Measurements from ENCODE around the gene USP32. TPM values are rescaled to one million over a fixed set of nuclear protein-coding genes. Genes with fewer than 3 reads are reported as not detected.

USP32 gene
- total RNA-seq, 1 experiment from 2014 or later, result 32.3 TPM

GRCh38 chr17:60392845-60393702 is 1.1 kb upstream of the USP32 start:
- no peak for TF ChIP-seq EZH2 (IDR thresholded peaks at IDR 0.05; ENCODE audit: low read depth)
- Histone ChIP-seq H3K4me2 (peak overlapping the region; percentile 97), H4K20me1 (ENCODE audit: insufficient read depth) (peaks cover 6% of the 10 kb centered on the region; the same call in 1 of the 2 replicates), H3K9me2 (ENCODE audit: insufficient read depth) (no peaks in the 10 kb centered on the region), H3F3A (ENCODE audit: insufficient read depth, low read depth) (peaks cover 40% of the 10 kb centered on the region), H3K27ac (peak overlapping the region; percentile 79), H3K27me3 (ENCODE audit: insufficient read depth, low read depth) (no peaks in the 10 kb centered on the region), H3K4me1 (replicated peaks; ENCODE audit: insufficient read depth) (peaks cover 28% of the 10 kb centered on the region), H3K36me3 (ENCODE audit: low read depth) (no peaks in the 10 kb centered on the region), H3K9me3 (ENCODE audit: insufficient read depth, low read depth) (no peaks in the 10 kb centered on the region), H3K79me2 (ENCODE audit: low read depth) (peaks cover 36% of the 10 kb centered on the region), H2AFZ (peak overlapping the region; percentile 86), H3K4me3 (peak overlapping the region; percentile 88)
- ChIA-PET POLR2A (ENCODE audit: unreplicated experiment) (no interaction called here), CTCF (no interaction called here)
- TSS peak; percentile 97 for BruUV-seq (replicated peaks)
- intact Hi-C loops (cut with micrococcal nuclease; ENCODE audit: unreplicated experiment), result loop anchor here (2.0 kb wide), 1 partner anchor 208 kb away; the partner anchor contains the start of gene PPM1D
- DNase-seq, result peak in 1 of 2 experiments; percentile 19

GRCh38 chr17:60391471-60392041 is 377 bp downstream of the USP32 start:
- H3K9me2 ChIP-seq (ENCODE audit: insufficient read depth), result no peaks in the 10 kb centered on the region
- peaks cover 51% of the 10 kb centered on the region for H3K79me2 ChIP-seq (ENCODE audit: low read depth)
- H3K4me2 ChIP-seq, result peak overlapping the region; percentile 97
- H2AFZ ChIP-seq, result peak overlapping the region; percentile 85
- H3K36me3 ChIP-seq (ENCODE audit: low read depth), result no peaks in the 10 kb centered on the region
- ChIA-PET CTCF (interaction anchor here (0.7 kb wide), 2 partner anchors 139 to 1017 kb away, joined by 3 read pairs; no protein-coding TSS in a partner anchor), POLR2A (ENCODE audit: unreplicated experiment) (interaction anchor here (0.6 to 0.9 kb wide), 5 partner anchors 20 to 1189 kb away, joined by 4 to 19 read pairs (median 9); partner anchors contain the start of genes PPM1D and RNFT1)
- no peaks in the 10 kb centered on the region for H3K9me3 ChIP-seq (ENCODE audit: insufficient read depth, low read depth)
- peak overlapping the region; percentile 88 for H3K4me3 ChIP-seq
- DNase-seq, result no peak
- H3K27ac ChIP-seq, result peak overlapping the region; percentile 79
- peaks cover 40% of the 10 kb centered on the region for H3F3A ChIP-seq (ENCODE audit: insufficient read depth, low read depth)
- peaks cover 13% of the 10 kb centered on the region; the same call in 1 of the 2 replicates for H4K20me1 ChIP-seq (ENCODE audit: insufficient read depth)
- no peak for TF ChIP-seq CTCF (conservative IDR thresholded peaks at IDR 0.05)
- H3K4me1 ChIP-seq (replicated peaks; ENCODE audit: insufficient read depth), result peaks cover 28% of the 10 kb centered on the region
- intact Hi-C loops (cut with micrococcal nuclease; ENCODE audit: unreplicated experiment), result loop anchor here (2.0 kb wide), 1 partner anchor 209 kb away; the partner anchor contains the start of gene PPM1D
- BruUV-seq (replicated peaks), result no TSS peak
- no peaks in the 10 kb centered on the region for H3K27me3 ChIP-seq (ENCODE audit: insufficient read depth, low read depth)

- peaks cover 28% of the 10 kb centered on the region for H3K4me1 ChIP-seq (replicated peaks; ENCODE audit: insufficient read depth)
- peak overlapping the region; percentile 88 for H3K4me3 ChIP-seq
- ChIA-PET CTCF (interaction anchor here (0.6 kb wide), 1 partner anchor 247 kb away, joined by 6 read pairs; no protein-coding TSS in a partner anchor), POLR2A (ENCODE audit: unreplicated experiment) (interaction anchor here (0.9 kb wide), 1 partner anchor 209 kb away, joined by 15 read pairs; the partner anchor contains the start of gene PPM1D)
- H3K4me2 ChIP-seq, result peak overlapping the region; percentile 97
- peaks cover 56% of the 10 kb centered on the region for H3K79me2 ChIP-seq (ENCODE audit: low read depth)
- H3K27ac ChIP-seq, result peak overlapping the region; percentile 79
- no peaks in the 10 kb centered on the region for H3K9me2 ChIP-seq (ENCODE audit: insufficient read depth)
- no peaks in the 10 kb centered on the region for H3K36me3 ChIP-seq (ENCODE audit: low read depth)
- peaks cover 14% of the 10 kb centered on the region; the same call in 1 of the 2 replicates for H4K20me1 ChIP-seq (ENCODE audit: insufficient read depth)
- H3F3A ChIP-seq (ENCODE audit: insufficient read depth, low read depth), result peaks cover 40% of the 10 kb centered on the region
- H2AFZ ChIP-seq, result peak overlapping the region; percentile 85
- peak in 1 of 2 experiments; percentile 17 for DNase-seq
- no peaks in the 10 kb centered on the region for H3K9me3 ChIP-seq (ENCODE audit: insufficient read depth, low read depth)
- intact Hi-C loops (cut with micrococcal nuclease; ENCODE audit: unreplicated experiment), result no loop called here
- BruUV-seq (replicated peaks), result TSS peak; percentile 62
- TF ChIP-seq EZH2 (IDR thresholded peaks at IDR 0.05; ENCODE audit: low read depth) (no peak), CTCF (conservative IDR thresholded peaks at IDR 0.05) (no peak)
- no peaks in the 10 kb centered on the region for H3K27me3 ChIP-seq (ENCODE audit: insufficient read depth, low read depth)
These were observed 935 bp downstream of the USP32 start for GRCh38 chr17:60390925-60391470.
